ENCODE measurements around the gene TNS1. TPM values are rescaled to one million over a fixed set of nuclear protein-coding genes. Genes with fewer than 3 reads are reported as not detected.

Gene TNS1
- total RNA-seq, 1 donor from 2014 or later: 0.24 TPM

- Mint-ChIP-seq H3K4me3 (no peak overlapping the region), H3K27me3 (ENCODE audit: insufficient read depth, low read depth) (peaks cover 8% of the 10 kb centered on the region), H3K9me3 (no peaks in the 10 kb centered on the region), H3K27ac (peak overlapping the region; percentile 67), H3K36me3 (peaks cover 5% of the 10 kb centered on the region), H3K4me1 (peaks cover 39% of the 10 kb centered on the region)
- H3K27me3 ChIP-seq: peaks cover 100% of the 10 kb centered on the region
- peak; percentile 18 for DNase-seq (ENCODE audit: low spot score)
- H3K36me3 ChIP-seq: no peaks in the 10 kb centered on the region
- peaks cover 13% of the 10 kb centered on the region for H4K20me1 ChIP-seq (ENCODE audit: low read depth)
- no peaks in the 10 kb centered on the region for H3K79me2 ChIP-seq (ENCODE audit: low read depth)
- TF ChIP-seq CTCF (IDR thresholded peaks at IDR 0.05) (no peak), EZH2phosphoT487 (IDR thresholded peaks at IDR 0.05) (no peak), EZH2 (IDR thresholded peaks at IDR 0.05) (no peak)
- no peak overlapping the region for H2AFZ ChIP-seq (replicated peaks)
- no peak overlapping the region for H3K9ac ChIP-seq
- no peak overlapping the region for H3K27ac ChIP-seq
- H3K9me3 ChIP-seq (ENCODE audit: low read depth): no peaks in the 10 kb centered on the region
- H3K4me1 ChIP-seq: peaks cover 16% of the 10 kb centered on the region
- H3K4me2 ChIP-seq: no peak overlapping the region
- peaks cover 21% of the 10 kb centered on the region for H3F3A ChIP-seq (ENCODE audit: low read depth)
- H3K4me3 ChIP-seq: no peak overlapping the region
Observed at GRCh38 chr2:217838409-217838831, 164.4 kb downstream of the TNS1 start.

GRCh38 chr2:217837530-217837929 is 165.3 kb downstream of the TNS1 start:
- Histone ChIP-seq H3K27ac (no peak overlapping the region), H2AFZ (replicated peaks) (no peak overlapping the region), H3K9me3 (ENCODE audit: low read depth) (no peaks in the 10 kb centered on the region), H3K4me3 (no peak overlapping the region), H3F3A (ENCODE audit: low read depth) (peaks cover 21% of the 10 kb centered on the region), H3K27me3 (peaks cover 100% of the 10 kb centered on the region), H3K9ac (no peak overlapping the region), H3K4me1 (peaks cover 16% of the 10 kb centered on the region), H4K20me1 (ENCODE audit: low read depth) (peaks cover 13% of the 10 kb centered on the region), H3K4me2 (peak overlapping the region; percentile 58), H3K79me2 (ENCODE audit: low read depth) (no peaks in the 10 kb centered on the region), H3K36me3 (no peaks in the 10 kb centered on the region)
- Mint-ChIP-seq H3K4me3 (no peak overlapping the region), H3K9me3 (no peaks in the 10 kb centered on the region), H3K27ac (peak overlapping the region; percentile 97), H3K36me3 (peaks cover 6% of the 10 kb centered on the region), H3K4me1 (peaks cover 40% of the 10 kb centered on the region), H3K27me3 (ENCODE audit: insufficient read depth, low read depth) (peaks cover 8% of the 10 kb centered on the region)
- no peak for TF ChIP-seq EZH2 (IDR thresholded peaks at IDR 0.05)
- no peak for TF ChIP-seq EZH2phosphoT487 (IDR thresholded peaks at IDR 0.05)
- TF ChIP-seq CTCF (IDR thresholded peaks at IDR 0.05): no peak
- DNase-seq (ENCODE audit: low spot score): no peak

- peaks cover 100% of the 10 kb centered on the region for H3K27me3 ChIP-seq
- no peaks in the 10 kb centered on the region for H3K36me3 ChIP-seq
- H3F3A ChIP-seq (ENCODE audit: low read depth): peaks cover 21% of the 10 kb centered on the region
- peaks cover 16% of the 10 kb centered on the region for H3K4me1 ChIP-seq
- peaks cover 13% of the 10 kb centered on the region for H4K20me1 ChIP-seq (ENCODE audit: low read depth)
- Mint-ChIP-seq H3K27me3 (ENCODE audit: insufficient read depth, low read depth) (peaks cover 8% of the 10 kb centered on the region), H3K9me3 (no peaks in the 10 kb centered on the region), H3K4me1 (peaks cover 42% of the 10 kb centered on the region), H3K36me3 (peaks cover 7% of the 10 kb centered on the region), H3K27ac (peak overlapping the region; percentile 97), H3K4me3 (no peak overlapping the region)
- no peak overlapping the region for H3K4me3 ChIP-seq
- no peaks in the 10 kb centered on the region for H3K79me2 ChIP-seq (ENCODE audit: low read depth)
- H3K27ac ChIP-seq: no peak overlapping the region
- H3K4me2 ChIP-seq: peak overlapping the region; percentile 58
- no peak overlapping the region for H2AFZ ChIP-seq (replicated peaks)
- TF ChIP-seq EZH2phosphoT487 (IDR thresholded peaks at IDR 0.05) (no peak), CTCF (IDR thresholded peaks at IDR 0.05) (peak; percentile 39), EZH2 (IDR thresholded peaks at IDR 0.05) (no peak)
- peak; percentile 61 for DNase-seq (ENCODE audit: low spot score)
- H3K9me3 ChIP-seq (ENCODE audit: low read depth): no peaks in the 10 kb centered on the region
- H3K9ac ChIP-seq: no peak overlapping the region
Observed at GRCh38 chr2:217836901-217837491, 165.8 kb downstream of the TNS1 start.
